ENCODE results near the gene CEP19.

The CEP19 gene

GRCh38 chr3:196700801-196701200 lies 11.2 kb downstream of the CEP19 start:
- H3K4me3 ChIP-seq (replicated peaks; ENCODE audit: low read depth, low read length), result no peak overlapping the region
- DNase-seq (ENCODE audit: extremely low read depth, insufficient read length), result no peak
- H3K27me3 ChIP-seq (replicated peaks; ENCODE audit: control insufficient read depth, insufficient read depth, low read length), result no peaks in the 10 kb centered on the region
- TF ChIP-seq, protein P1, sequence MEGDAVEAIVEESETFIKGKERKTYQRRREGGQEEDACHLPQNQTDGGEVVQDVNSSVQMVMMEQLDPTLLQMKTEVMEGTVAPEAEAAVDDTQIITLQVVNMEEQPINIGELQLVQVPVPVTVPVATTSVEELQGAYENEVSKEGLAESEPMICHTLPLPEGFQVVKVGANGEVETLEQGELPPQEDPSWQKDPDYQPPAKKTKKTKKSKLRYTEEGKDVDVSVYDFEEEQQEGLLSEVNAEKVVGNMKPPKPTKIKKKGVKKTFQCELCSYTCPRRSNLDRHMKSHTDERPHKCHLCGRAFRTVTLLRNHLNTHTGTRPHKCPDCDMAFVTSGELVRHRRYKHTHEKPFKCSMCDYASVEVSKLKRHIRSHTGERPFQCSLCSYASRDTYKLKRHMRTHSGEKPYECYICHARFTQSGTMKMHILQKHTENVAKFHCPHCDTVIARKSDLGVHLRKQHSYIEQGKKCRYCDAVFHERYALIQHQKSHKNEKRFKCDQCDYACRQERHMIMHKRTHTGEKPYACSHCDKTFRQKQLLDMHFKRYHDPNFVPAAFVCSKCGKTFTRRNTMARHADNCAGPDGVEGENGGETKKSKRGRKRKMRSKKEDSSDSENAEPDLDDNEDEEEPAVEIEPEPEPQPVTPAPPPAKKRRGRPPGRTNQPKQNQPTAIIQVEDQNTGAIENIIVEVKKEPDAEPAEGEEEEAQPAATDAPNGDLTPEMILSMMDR (IDR thresholded peaks at IDR 0.05; ENCODE audit: insufficient read depth, low read length, poor library complexity, severe bottlenecking), result no peak
- no peaks in the 10 kb centered on the region for H3K36me3 ChIP-seq (ENCODE audit: control insufficient read depth, insufficient read depth, low read length)

- TF ChIP-seq, protein P1 (IDR thresholded peaks at IDR 0.05; ENCODE audit: insufficient read depth, low read length, poor library complexity, severe bottlenecking), result no peak
- no peaks in the 10 kb centered on the region for H3K27me3 ChIP-seq (replicated peaks; ENCODE audit: control insufficient read depth, insufficient read depth, low read length)
- no peak overlapping the region for H3K4me3 ChIP-seq (replicated peaks; ENCODE audit: low read depth, low read length)
- DNase-seq (ENCODE audit: extremely low read depth, insufficient read length), result no peak
- H3K36me3 ChIP-seq (ENCODE audit: control insufficient read depth, insufficient read depth, low read length), result no peaks in the 10 kb centered on the region
These were observed 12.3 kb downstream of the CEP19 start for GRCh38 chr3:196699749-196700148.

DNA sequence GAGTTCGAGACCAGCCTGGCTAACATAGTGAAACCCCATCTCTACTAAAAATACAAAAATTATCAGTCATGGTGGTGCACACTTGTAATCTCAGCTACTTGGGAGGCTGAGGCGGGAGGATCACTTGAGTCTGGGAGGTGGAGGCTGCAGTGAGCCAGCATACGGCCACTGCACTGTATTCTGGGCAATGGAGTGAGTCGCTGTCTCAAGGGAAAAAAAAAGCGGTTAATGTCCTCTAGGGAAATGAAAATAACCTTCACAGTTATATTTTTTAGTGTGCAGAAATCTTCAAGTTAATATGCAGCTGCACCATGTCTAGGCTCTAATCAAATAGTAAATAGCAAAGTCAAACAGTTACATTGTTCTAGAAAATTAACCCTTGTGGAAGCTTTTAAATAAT lies 14.8 kb downstream of the CEP19 start:
- TF ChIP-seq, protein P1 (IDR thresholded peaks at IDR 0.05; ENCODE audit: insufficient read depth, low read length, poor library complexity, severe bottlenecking), result no peak
- H3K27me3 ChIP-seq (replicated peaks; ENCODE audit: control insufficient read depth, insufficient read depth, low read length), result no peaks in the 10 kb centered on the region
- H3K36me3 ChIP-seq (ENCODE audit: control insufficient read depth, insufficient read depth, low read length), result no peaks in the 10 kb centered on the region
- DNase-seq (ENCODE audit: extremely low read depth, insufficient read length), result no peak
- H3K4me3 ChIP-seq (replicated peaks; ENCODE audit: low read depth, low read length), result no peak overlapping the region

DNA sequence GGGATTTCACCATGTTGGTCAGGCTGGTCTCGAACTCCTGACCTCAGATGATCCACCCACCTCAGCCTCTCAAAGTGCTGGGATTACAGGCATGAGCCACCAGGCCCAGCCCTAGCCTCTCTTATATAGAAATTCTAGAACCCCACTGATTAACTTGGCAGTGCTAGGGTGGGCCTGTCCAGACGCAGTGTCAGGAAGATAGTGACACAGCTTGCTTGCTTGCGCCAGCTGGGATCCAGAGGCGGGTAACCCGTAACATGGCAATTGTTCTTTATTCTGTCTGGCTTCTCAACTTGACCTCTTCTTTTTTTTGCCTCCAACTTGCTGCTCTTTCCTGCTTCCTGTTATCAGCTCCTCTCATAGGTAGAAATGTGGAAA lies 16.2 kb downstream of the CEP19 start:
- DNase-seq (ENCODE audit: extremely low read depth, insufficient read length), result no peak
- Histone ChIP-seq H3K36me3 (ENCODE audit: control insufficient read depth, insufficient read depth, low read length) (no peaks in the 10 kb centered on the region), H3K27me3 (replicated peaks; ENCODE audit: control insufficient read depth, insufficient read depth, low read length) (no peaks in the 10 kb centered on the region), H3K4me3 (replicated peaks; ENCODE audit: low read depth, low read length) (no peak overlapping the region)
- TF ChIP-seq, protein P1 (IDR thresholded peaks at IDR 0.05; ENCODE audit: insufficient read depth, low read length, poor library complexity, severe bottlenecking), result no peak

- TF ChIP-seq, protein P1 (IDR thresholded peaks at IDR 0.05; ENCODE audit: insufficient read depth, low read length, poor library complexity, severe bottlenecking), result no peak
- Histone ChIP-seq H3K4me3 (replicated peaks; ENCODE audit: low read depth, low read length) (no peak overlapping the region), H3K36me3 (ENCODE audit: control insufficient read depth, insufficient read depth, low read length) (no peaks in the 10 kb centered on the region), H3K27me3 (replicated peaks; ENCODE audit: control insufficient read depth, insufficient read depth, low read length) (no peaks in the 10 kb centered on the region)
- DNase-seq (ENCODE audit: extremely low read depth, insufficient read length), result no peak
These were observed 16.9 kb downstream of the CEP19 start for GRCh38 chr3:196694941-196695848.
